ENCODE results near the gene CBS.

GRCh38 chr21:43029785-43030184 lies 45.9 kb downstream of the CBS start:
- TF ChIP-seq CTCF (IDR thresholded peaks at IDR 0.05) (no peak), POLR2A (IDR thresholded peaks at IDR 0.05) (no peak)

Data from lower leg skin (tissue), 3 donors.